GM12872 (cell line): ENCODE measurements around the gene STAB2.

Experiments used
- TF ChIP-seq, protein P1 (sequence below): IDR thresholded peaks from 3 replicates; pipeline ENCODE4 v1.5.1; 2011; ENCODE audit warnings: low read depth, mild to moderate bottlenecking, low read length, moderate library complexity; ENCODE audit not compliant: insufficient read depth

The STAB2 gene

DNA sequence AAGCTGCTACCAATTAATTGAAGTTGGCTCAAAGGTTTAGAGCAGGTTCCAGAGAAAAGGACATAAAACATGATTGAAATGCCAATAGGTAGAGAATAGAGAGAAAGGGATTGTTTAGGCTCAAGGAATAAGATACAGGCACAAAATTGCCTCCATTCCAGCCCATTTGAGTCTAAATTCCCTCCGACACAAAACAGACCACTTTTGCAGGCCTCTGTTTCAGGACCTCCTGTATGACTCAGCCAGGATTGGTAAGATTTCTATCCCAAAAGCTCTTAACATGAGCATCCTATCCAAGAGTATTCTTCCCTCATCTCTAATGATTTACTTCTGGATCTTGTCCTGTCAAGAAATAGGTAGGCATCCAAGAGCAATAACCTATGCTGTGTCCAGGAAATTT lies 123.5 kb downstream of the STAB2 start:
- TF ChIP-seq, protein P1, sequence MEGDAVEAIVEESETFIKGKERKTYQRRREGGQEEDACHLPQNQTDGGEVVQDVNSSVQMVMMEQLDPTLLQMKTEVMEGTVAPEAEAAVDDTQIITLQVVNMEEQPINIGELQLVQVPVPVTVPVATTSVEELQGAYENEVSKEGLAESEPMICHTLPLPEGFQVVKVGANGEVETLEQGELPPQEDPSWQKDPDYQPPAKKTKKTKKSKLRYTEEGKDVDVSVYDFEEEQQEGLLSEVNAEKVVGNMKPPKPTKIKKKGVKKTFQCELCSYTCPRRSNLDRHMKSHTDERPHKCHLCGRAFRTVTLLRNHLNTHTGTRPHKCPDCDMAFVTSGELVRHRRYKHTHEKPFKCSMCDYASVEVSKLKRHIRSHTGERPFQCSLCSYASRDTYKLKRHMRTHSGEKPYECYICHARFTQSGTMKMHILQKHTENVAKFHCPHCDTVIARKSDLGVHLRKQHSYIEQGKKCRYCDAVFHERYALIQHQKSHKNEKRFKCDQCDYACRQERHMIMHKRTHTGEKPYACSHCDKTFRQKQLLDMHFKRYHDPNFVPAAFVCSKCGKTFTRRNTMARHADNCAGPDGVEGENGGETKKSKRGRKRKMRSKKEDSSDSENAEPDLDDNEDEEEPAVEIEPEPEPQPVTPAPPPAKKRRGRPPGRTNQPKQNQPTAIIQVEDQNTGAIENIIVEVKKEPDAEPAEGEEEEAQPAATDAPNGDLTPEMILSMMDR: no peak

DNA sequence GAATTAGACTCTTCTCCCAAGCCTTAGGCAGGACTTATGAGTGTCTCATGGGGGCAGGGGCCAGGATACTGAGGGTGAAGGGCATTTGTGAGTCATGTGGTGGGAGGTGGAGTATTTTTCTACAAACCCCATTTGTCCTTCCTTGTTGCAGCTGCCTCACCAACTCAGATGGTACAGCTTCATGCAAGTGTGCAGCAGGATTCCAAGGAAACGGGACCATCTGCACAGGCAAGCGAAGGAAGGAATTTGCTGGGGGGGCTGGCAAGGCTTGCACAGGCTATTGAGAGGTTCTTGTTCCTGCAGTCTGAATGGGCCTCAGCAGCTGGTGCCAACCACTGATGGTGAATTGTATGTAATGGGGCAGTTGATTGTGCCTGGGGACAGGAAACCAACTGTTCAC lies 125.1 kb downstream of the STAB2 start:
- TF ChIP-seq, protein P1: no peak

DNA sequence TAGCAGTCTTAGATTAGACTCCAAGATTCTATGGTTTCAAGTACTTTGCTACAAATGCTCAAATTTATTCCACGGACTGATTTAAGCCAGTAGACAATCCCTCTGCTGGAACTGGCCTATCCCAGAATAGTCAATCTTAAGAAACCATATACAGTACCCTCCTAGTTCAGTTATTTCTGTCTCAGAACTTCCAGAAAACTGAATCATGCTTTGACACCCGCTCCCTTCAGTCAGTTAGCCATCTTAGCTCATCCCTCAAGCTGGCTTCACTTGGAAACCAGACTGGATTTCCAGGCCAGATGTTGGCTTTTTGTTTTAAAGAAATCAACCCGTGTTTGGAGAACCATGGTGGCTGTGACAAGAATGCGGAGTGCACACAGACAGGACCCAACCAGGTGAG lies 128.4 kb downstream of the STAB2 start:
- TF ChIP-seq, protein P1: no peak

DNA sequence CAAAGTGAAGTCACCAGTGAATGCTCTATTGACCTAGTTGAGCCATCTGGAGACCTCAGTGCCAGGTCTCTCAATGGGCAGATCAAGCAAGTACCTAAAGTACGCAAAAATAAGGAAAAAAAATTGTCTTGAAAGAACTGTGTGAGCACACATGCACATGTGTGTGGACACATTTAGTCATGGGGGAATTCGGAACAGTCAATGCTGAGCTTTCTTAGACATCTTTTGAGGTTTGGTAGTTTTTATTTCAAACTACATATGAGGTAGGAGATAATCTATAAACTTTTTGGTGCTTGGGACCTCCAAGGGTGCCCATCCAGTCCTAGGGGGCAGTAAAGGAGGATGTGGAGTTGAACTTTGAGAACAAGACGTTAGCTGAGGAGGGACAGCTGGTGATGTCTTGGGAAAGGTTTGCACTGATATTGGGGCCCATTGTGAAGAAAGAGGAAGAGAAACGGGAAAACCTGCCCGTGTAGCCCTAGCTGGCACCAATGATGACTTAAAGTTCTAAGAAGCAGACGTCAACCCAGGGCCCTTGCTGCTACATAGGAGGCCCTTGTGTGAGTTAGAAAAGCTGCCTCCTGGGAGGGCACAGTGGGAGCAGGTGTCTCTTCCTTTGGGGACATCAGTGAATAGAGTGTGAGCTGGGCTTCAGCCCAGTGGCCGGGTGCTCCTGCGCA lies 129.6 kb downstream of the STAB2 start:
- TF ChIP-seq, protein P1: no peak

DNA sequence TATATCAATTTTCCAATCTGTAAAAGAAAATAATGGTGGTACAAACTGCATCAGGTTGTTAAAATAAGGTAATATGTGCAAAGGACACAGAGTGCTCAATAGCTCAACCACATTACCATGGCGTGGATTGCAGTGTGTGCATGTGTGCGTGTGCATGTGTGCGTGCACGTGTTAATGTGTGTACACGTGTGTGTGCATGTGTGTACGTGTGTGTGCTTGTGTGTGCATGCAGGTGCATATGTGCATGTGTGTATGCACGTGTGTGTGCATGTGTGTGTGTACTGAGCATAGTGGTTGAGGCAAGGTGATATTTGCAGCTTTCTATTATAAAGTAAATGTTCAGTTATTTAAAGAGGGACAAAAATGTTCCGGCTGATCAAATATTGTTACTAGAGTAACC lies 138.3 kb downstream of the STAB2 start:
- TF ChIP-seq, protein P1: no peak

DNA sequence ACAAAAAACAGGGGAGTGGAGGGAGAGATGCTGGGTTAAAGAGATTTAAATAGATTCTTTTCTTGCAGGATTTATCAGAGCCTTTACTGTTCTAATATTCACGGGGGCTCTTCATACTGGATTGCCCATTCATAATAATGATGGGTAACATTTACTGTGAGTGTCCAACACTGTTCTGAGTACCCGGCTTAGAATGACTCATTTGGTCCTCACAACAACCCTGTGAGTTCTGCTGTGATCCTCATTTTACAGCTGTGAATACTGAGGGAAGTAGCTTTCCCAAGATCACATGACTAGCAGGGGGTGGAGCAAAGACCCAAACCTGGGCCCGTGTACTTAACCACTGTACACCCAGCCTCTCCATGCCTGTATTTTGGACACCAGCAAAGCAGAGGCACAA lies 140.6 kb downstream of the STAB2 start:
- TF ChIP-seq, protein P1: no peak

DNA sequence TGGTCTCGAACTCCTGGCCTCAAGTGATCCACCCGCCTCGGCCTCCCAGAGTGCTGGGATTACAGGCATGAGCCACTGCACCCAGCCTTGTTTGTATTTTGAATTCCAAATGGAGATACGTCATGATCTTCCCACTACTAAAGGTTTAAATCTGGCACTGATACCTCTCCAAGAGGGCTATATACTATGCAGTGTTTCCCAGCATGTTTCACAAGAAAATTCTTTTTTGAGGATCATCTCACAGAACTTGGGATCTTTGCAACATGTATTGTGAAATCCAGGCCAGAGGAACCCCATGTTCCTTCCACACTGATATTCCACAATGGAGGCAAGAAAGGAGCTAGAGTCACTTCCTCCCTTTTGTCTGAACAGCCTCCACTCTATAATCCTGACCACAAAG lies 141.2 kb downstream of the STAB2 start:
- TF ChIP-seq, protein P1: no peak

DNA sequence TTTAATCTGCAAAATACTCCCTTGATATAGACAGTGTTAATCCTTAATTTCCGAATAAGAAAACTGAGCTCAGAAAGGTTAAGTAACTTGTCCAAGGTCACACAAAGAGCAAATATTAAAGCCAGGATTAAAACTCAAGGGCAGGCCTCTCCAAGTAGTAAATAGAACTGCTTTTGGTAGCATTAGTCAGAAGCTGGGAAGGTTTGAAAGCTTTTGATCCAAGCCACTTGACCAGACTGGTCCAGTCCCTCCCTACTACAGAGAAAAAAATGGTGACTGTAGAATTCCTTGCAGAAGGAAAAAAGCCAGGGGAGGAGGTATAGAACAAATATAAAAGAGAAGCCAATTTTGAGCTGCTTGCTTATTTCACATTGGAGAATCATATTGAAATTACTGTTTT lies 142.4 kb downstream of the STAB2 start:
- TF ChIP-seq, protein P1: no peak
